ENCODE data around the gene TMEM207. TPM values are rescaled to one million over a fixed set of nuclear protein-coding genes. Genes with fewer than 3 reads are reported as not detected.

The TMEM207 gene
- total RNA-seq, 1 experiment from 2014 or later: not detected

GRCh38 chr3:190384309-190384756, 65.4 kb downstream of the TMEM207 start:
- Mint-ChIP-seq H3K9me3 (no peaks in the 10 kb centered on the region), H3K27ac (no peak overlapping the region), H3K36me3 (ENCODE audit: insufficient read depth in 1 of 3, low read depth in 3 of 3) (no peaks in the 10 kb centered on the region), H3K27me3 (ENCODE audit: low read depth) (no peaks in the 10 kb centered on the region), H3K4me3 (no peak overlapping the region), H3K4me1 (peaks cover 3 to 6% of the 10 kb centered on the region in 2 experiments; a peak in 2 of 4 replicates)
- Histone ChIP-seq H2BK12ac (ENCODE audit: insufficient read length, low read depth, low read length) (no peak overlapping the region), H3K27ac (ENCODE audit: insufficient read length, low read depth, low read length) (no peak overlapping the region), H2BK20ac (ENCODE audit: low read depth, low read length, poor library complexity, severe bottlenecking) (no peak overlapping the region), H3K18ac (ENCODE audit: insufficient read length, low read depth, low read length) (no peak overlapping the region), H3T11ph (ENCODE audit: low read length) (no peak overlapping the region), H2BK5ac (ENCODE audit: insufficient read length, low read length) (no peak overlapping the region), H3K23ac (ENCODE audit: insufficient read length, low read depth, low read length) (no peak overlapping the region), H3K23me2 (ENCODE audit: insufficient read length, low read depth, low read length, poor library complexity, severe bottlenecking) (no peaks in the 10 kb centered on the region), H2AFZ (ENCODE audit: low read length) (no peak overlapping the region), H3K79me2 (ENCODE audit: insufficient read depth, low read length) (no peaks in the 10 kb centered on the region), H2BK15ac (ENCODE audit: low read depth, low read length) (no peak overlapping the region), H2AK5ac (ENCODE audit: insufficient read length, low read length) (no peak overlapping the region), H3K9me3 (ENCODE audit: control insufficient read depth, low read depth, low read length) (no peaks in the 10 kb centered on the region), H3K27me3 (ENCODE audit: insufficient read depth, low read length) (no peaks in the 10 kb centered on the region), H2BK120ac (ENCODE audit: low read depth, low read length, poor library complexity, severe bottlenecking) (no peak overlapping the region), H3K56ac (ENCODE audit: insufficient read length, low read depth, low read length) (no peak overlapping the region), H3K9ac (ENCODE audit: extremely low read depth, insufficient read length, low read length) (no peak overlapping the region), H4K5ac (ENCODE audit: insufficient read length, low read depth, low read length) (no peak overlapping the region), H3K79me1 (ENCODE audit: insufficient read depth, low read depth, low read length, poor library complexity, severe bottlenecking) (no peaks in the 10 kb centered on the region), H4K20me1 (ENCODE audit: control insufficient read depth, insufficient read depth, insufficient read length) (no peaks in the 10 kb centered on the region), H4K91ac (ENCODE audit: insufficient read length, low read depth, low read length) (no peak overlapping the region), H3K4me2 (ENCODE audit: insufficient read depth, insufficient read length, low read length) (no peak overlapping the region), H3K4me1 (ENCODE audit: insufficient read depth, low read length) (no peaks in the 10 kb centered on the region; the same call in 1 of the 2 replicates), H3K4ac (ENCODE audit: low read depth, low read length) (no peak overlapping the region), H3K14ac (ENCODE audit: insufficient read depth, low read length) (no peak overlapping the region), H4K8ac (replicated peaks; ENCODE audit: insufficient read length, low read depth, low read length) (no peak overlapping the region)
- WGBS (ENCODE audit: extremely low coverage, insufficient read length, low lambda C conversion rate): no CpG with 5 or more reads among the region's 2 CpGs
- peak; percentile 64 for TF ChIP-seq CTCF (conservative IDR thresholded peaks at IDR 0.05)
- peak; percentile 52 for DNase-seq
